HEK293 (cell line): ENCODE results near the gene PMVK.
"Not testable (repeated sequence)": the region's sequence is repeated elsewhere in the genome, so short reads cannot be mapped to it uniquely, and the experiment has no call there.

Experiments used
- CTCF ChIA-PET: fragments of 350-600 bp; formaldehyde crosslinking; extraction: SDS; loops from one replicate; lab custom pipeline; 2021; ENCODE audit warnings: antibody characterized with exemption; lab: Yijun Ruan, JAX
- POLR2A ChIA-PET: fragments of 300-600 bp; formaldehyde crosslinking; extraction: SDS; loops from one replicate; lab custom pipeline; 2020; ENCODE audit warnings: antibody characterized with exemption, inconsistent platforms; lab: Yijun Ruan, JAX
- H3K27ac ChIP-seq: fragments of 200-500 bp; sonication (Bioruptor generic); 2 replicates; pipeline ENCODE4 v1.5.1; 2014; ENCODE audit warnings: low read depth, low read length, control low read depth, inconsistent platforms; ENCODE audit errors: extremely low read depth
- H3K36me3 ChIP-seq, 2 experiments: fragments of 200-500 bp in 1 of 2; sonication (Bioruptor generic) in 1 of 2; 1 replicate in 1 of 2; 2 replicates in 1 of 2; pipeline ENCODE4 v1.5.1; 2014 to 2017; ENCODE audit warnings: inconsistent platforms in 2 of 2, low read length in 2 of 2; ENCODE audit not compliant: control insufficient read depth in 2 of 2, insufficient read depth in 1 of 2
- H3K4me1 ChIP-seq: fragments of 200-500 bp; sonication (Bioruptor generic); 2 replicates; pipeline ENCODE4 v1.5.1; 2014; ENCODE audit warnings: mild to moderate bottlenecking, low read length, inconsistent platforms; ENCODE audit not compliant: control insufficient read depth, insufficient read depth
- H3K4me3 ChIP-seq: 2 replicates; pipeline ENCODE4 v1.5.1; 2011; ENCODE audit warnings: low read depth, mild to moderate bottlenecking, control low read depth, low read length, moderate library complexity
- H3K9me3 ChIP-seq: fragments of 200-500 bp; sonication (Bioruptor generic); 2 replicates; pipeline ENCODE4 v1.5.1; 2014; ENCODE audit warnings: low read depth, low read length, inconsistent platforms; ENCODE audit not compliant: control insufficient read depth, insufficient read depth
- GFI1B ChIP-seq: fragments of 450-650 bp; formaldehyde crosslinking; IDR thresholded peaks from 2 replicates; pipeline ENCODE4 v1.5.1; 2016; ENCODE audit warnings: missing biosample characterization, missing genetic modification characterization
- GLIS1 ChIP-seq: fragments of 450-650 bp; formaldehyde crosslinking; IDR thresholded peaks from 2 replicates; pipeline ENCODE4 v1.5.1; 2016; ENCODE audit warnings: missing biosample characterization, missing genetic modification characterization
- KLF7 ChIP-seq: fragments of 450-650 bp; formaldehyde crosslinking; IDR thresholded peaks from 2 replicates; pipeline ENCODE4 v1.5.1; 2016; ENCODE audit warnings: missing biosample characterization, missing genetic modification characterization, borderline replicate concordance
- PRDM1 ChIP-seq: fragments of 450-650 bp; formaldehyde crosslinking; IDR thresholded peaks from 2 replicates; pipeline ENCODE4; 2016; ENCODE audit warnings: missing biosample characterization, missing genetic modification characterization
- SCRT2 ChIP-seq: fragments of 450-650 bp; formaldehyde crosslinking; IDR thresholded peaks from 2 replicates; pipeline ENCODE4 v1.5.1; 2016; ENCODE audit warnings: missing biosample characterization, missing genetic modification characterization
- SETDB1 ChIP-seq: IDR thresholded peaks from one replicate; pipeline ENCODE4 v1.6.1; 2017; ENCODE audit warnings: mild to moderate bottlenecking, low read length, moderate library complexity, mixed read lengths; ENCODE audit not compliant: insufficient read length
- SP7 ChIP-seq: fragments of 450-650 bp; formaldehyde crosslinking; IDR thresholded peaks from 2 replicates; pipeline ENCODE4 v1.5.1; 2016; ENCODE audit warnings: missing biosample characterization, missing genetic modification characterization
- TRIM28 ChIP-seq: IDR thresholded peaks from 2 replicates; pipeline ENCODE4 v1.6.1; 2011; ENCODE audit warnings: low read length, control low read depth, borderline replicate concordance
- YY2 ChIP-seq: fragments of 450-650 bp; formaldehyde crosslinking; IDR thresholded peaks from 2 replicates; pipeline ENCODE4 v1.5.1; 2016; ENCODE audit warnings: missing biosample characterization, missing genetic modification characterization
- ZBTB1 ChIP-seq: fragments of 450-650 bp; formaldehyde crosslinking; IDR thresholded peaks from 2 replicates; pipeline ENCODE4 v1.5.1; 2016; ENCODE audit warnings: missing biosample characterization, missing genetic modification characterization
- ZNF335 ChIP-seq: fragments of 450-650 bp; formaldehyde crosslinking; conservative IDR thresholded peaks from 2 replicates; pipeline ENCODE4 v1.5.1; 2016; ENCODE audit warnings: missing biosample characterization, missing genetic modification characterization
- ZNF394 ChIP-seq: fragments of 450-650 bp; formaldehyde crosslinking; IDR thresholded peaks from 2 replicates; pipeline ENCODE4 v1.5.1; 2016; ENCODE audit warnings: missing biosample characterization, missing genetic modification characterization, mild to moderate bottlenecking, moderate library complexity, borderline replicate concordance
- ZNF580 ChIP-seq: fragments of 450-650 bp; formaldehyde crosslinking; IDR thresholded peaks from 2 replicates; pipeline ENCODE4 v1.5.1; 2016; ENCODE audit warnings: missing biosample characterization, missing genetic modification characterization
- ZNF621 ChIP-seq: fragments of 450-650 bp; formaldehyde crosslinking; IDR thresholded peaks from 2 replicates; pipeline ENCODE4 v1.5.1; 2017; ENCODE audit warnings: missing biosample characterization, missing genetic modification characterization
- ZNF701 ChIP-seq: fragments of 450-650 bp; formaldehyde crosslinking; IDR thresholded peaks from 2 replicates; pipeline ENCODE4 v1.5.1; 2016; ENCODE audit warnings: missing biosample characterization, missing genetic modification characterization
- ZXDB ChIP-seq: fragments of 450-650 bp; formaldehyde crosslinking; IDR thresholded peaks from 2 replicates; pipeline ENCODE4 v1.5.1; 2016; ENCODE audit warnings: missing biosample characterization, missing genetic modification characterization

Gene PMVK

GRCh38 chr1:154911691-154912550, 24.6 kb downstream of the PMVK start:
- H3K4me1 ChIP-seq, result no peaks in the 10 kb centered on the region
- H3K4me3 ChIP-seq, result no peak overlapping the region
- no peaks in the 10 kb centered on the region for H3K9me3 ChIP-seq
- ChIA-PET CTCF (interaction anchor here (0.6 to 1.2 kb wide), 3 partner anchors 12 to 85 kb away, joined by 3 to 4 read pairs (median 3); no protein-coding TSS in a partner anchor), POLR2A (no interaction called here)
- H3K27ac ChIP-seq, result no peak overlapping the region
- TF ChIP-seq YY2 (tag by site-specific recombination), result no peak
- TF ChIP-seq GFI1B (tag by site-specific recombination), result no peak
- no peak for TF ChIP-seq GLIS1 (tag by site-specific recombination)
- TF ChIP-seq SCRT2 (tag by site-specific recombination), result no peak
- no peak for TF ChIP-seq ZNF621
- TF ChIP-seq TRIM28, result no peak
- TF ChIP-seq, all 188 proteins: peak for 0
- H3K36me3 ChIP-seq, result no peaks in the 10 kb centered on the region

GRCh38 chr1:154910851-154911250, 25.7 kb downstream of the PMVK start:
- CTCF ChIA-PET, result interaction anchor here (0.6 to 1.2 kb wide), 4 partner anchors 13 to 376 kb away, joined by 3 read pairs; no protein-coding TSS in a partner anchor
- POLR2A ChIA-PET, result no interaction called here
- no peaks in the 10 kb centered on the region for H3K36me3 ChIP-seq
- H3K4me1 ChIP-seq, result no peaks in the 10 kb centered on the region
- no peak for TF ChIP-seq ZNF701 (tag by site-specific recombination)
- no peak for TF ChIP-seq ZNF580 (tag by site-specific recombination)
- TF ChIP-seq ZBTB1 (tag by site-specific recombination), result no peak
- TF ChIP-seq ZXDB (tag by site-specific recombination), result no peak
- TF ChIP-seq KLF7 (tag by site-specific recombination), result no peak
- TF ChIP-seq ZNF335 (tag by site-specific recombination), result no peak
- no peak overlapping the region for H3K27ac ChIP-seq
- no peak overlapping the region for H3K4me3 ChIP-seq
- no peaks in the 10 kb centered on the region for H3K9me3 ChIP-seq

GRCh38 chr1:154908937-154909336, 27.6 kb downstream of the PMVK start:
- ChIA-PET CTCF (no interaction called here), POLR2A (no interaction called here)
- no peaks in the 10 kb centered on the region for H3K4me1 ChIP-seq
- H3K27ac ChIP-seq, result no peak overlapping the region
- no peaks in the 10 kb centered on the region for H3K9me3 ChIP-seq
- no peaks in the 10 kb centered on the region for H3K36me3 ChIP-seq
- H3K4me3 ChIP-seq, result no peak overlapping the region
- TF ChIP-seq SP7 (tag by site-specific recombination), result no peak
- TF ChIP-seq PRDM1 (tag by site-specific recombination), result no peak

- H3K36me3 ChIP-seq, H3K4me3 ChIP-seq, H3K9me3 ChIP-seq, POLR2A ChIA-PET, H3K4me1 ChIP-seq, H3K27ac ChIP-seq: not testable (repeated sequence)
- TF ChIP-seq ZNF394 (tag by site-specific recombination) (peak; percentile 15; the same call in 1 of the 2 replicates), SETDB1 (peak; percentile 20)
- CTCF ChIA-PET, result interaction anchor here (1.4 kb wide), 1 partner anchor 239 kb away, joined by 4 read pairs; no protein-coding TSS in a partner anchor
Observed at GRCh38 chr1:154908129-154908528, 28.4 kb downstream of the PMVK start.
